Esophagus muscularis mucosa (tissue), 4 donors: Measurements from ENCODE around the gene P2RX4. TPM values are rescaled to one million over a fixed set of nuclear protein-coding genes. Genes with fewer than 3 reads are reported as not detected.

Source experiments
- DNase-seq: peaks from one replicate; pipeline ENCODE4 v3.0.0-alpha.2; 2017; ENCODE audit errors: extremely low spot score
- H3K27ac ChIP-seq, 4 donors: fragments of 200-600 bp; sonication (generic); replicated peaks in 1 of 4; 1 replicate in 3 of 4; 2 replicates in 1 of 4; pipeline ENCODE4 v1.5.1; 2016 to 2019; ENCODE audit warnings: mild to moderate bottlenecking in 1 of 4
- H3K27me3 ChIP-seq, 4 donors: fragments of 200-600 bp; sonication (generic); one replicate each; pipeline versions ENCODE4 v1.5.1 to v1.6.0; 2016 to 2019
- H3K36me3 ChIP-seq, 4 donors: fragments of 200-600 bp; sonication (generic); one replicate each; pipeline ENCODE4 v1.5.1; 2016 to 2019
- H3K4me1 ChIP-seq, 4 donors: fragments of 200-600 bp; sonication (generic); one replicate each; pipeline ENCODE4 v1.5.1; 2016 to 2019
- H3K4me3 ChIP-seq, 4 donors: fragments of 200-600 bp; sonication (generic); 1 replicate in 2 of 4; 2 replicates in 2 of 4; pipeline ENCODE4 v1.5.1; 2016 to 2019; ENCODE audit warnings: mild to moderate bottlenecking in 4 of 4, moderate library complexity in 1 of 4
- H3K9me3 ChIP-seq, 4 donors: fragments of 200-600 bp; sonication (generic); 1 replicate in 3 of 4; 2 replicates in 1 of 4; pipeline ENCODE4 v1.5.1; 2016 to 2019
- CTCF ChIP-seq, 3 experiments: fragments of 200-600 bp in 2 of 3; fragments of 450-650 bp in 1 of 3; sonication (generic) in 2 of 3; IDR thresholded peaks; one replicate each; pipeline ENCODE4 v1.5.1; 2017 to 2019; ENCODE audit warnings: antibody characterized with exemption in 3 of 3, mild to moderate bottlenecking in 2 of 3, moderate library complexity in 1 of 3
- EP300 ChIP-seq: sonication (generic); formaldehyde crosslinking; IDR thresholded peaks from one replicate; pipeline ENCODE4 v1.6.1; 2017; ENCODE audit warnings: antibody characterized with exemption
- POLR2A ChIP-seq: fragments of 450-650 bp; IDR thresholded peaks from one replicate; pipeline ENCODE4 v1.6.1; 2017; ENCODE audit warnings: antibody characterized with exemption, moderate library complexity, mild to moderate bottlenecking, low read depth
- POLR2AphosphoS5 ChIP-seq, 2 donors: sonication (generic); formaldehyde crosslinking; IDR thresholded peaks; one replicate each; pipeline ENCODE4 v1.6.1; 2017; ENCODE audit warnings: antibody characterized with exemption in 2 of 2
- WGBS: methylation state at CpG from one replicate; pipeline ENCODE4 v1.1.5; 2018; 5-methylcytosine and 5-hydroxymethylcytosine counted together
- intact Hi-C: fragments of 100-400 bp; cut with DNase I; formaldehyde crosslinking; loops from one replicate; pipeline ENCODE4 v1.15.1; 2023
- total RNA-seq, 4 donors: library from RNA; depleted of rRNA; stranded (reverse); fragments of >200 nt; gene quantifications; one replicate each; pipeline versions ENCODE4 v1.1.0 to v1.2.1, GENCODE V29; 2016

Gene P2RX4
- total RNA-seq, 4 donors from 2014 or later, result 26.8 to 41.9 (median 30.8) TPM

- H3K4me1 ChIP-seq, result peaks cover 5 to 13% (median 9%) of the 10 kb centered on the region in 4 donors
- TF ChIP-seq POLR2A, result no peak
- no peak for TF ChIP-seq POLR2AphosphoS5 (IDR thresholded peaks at IDR 0.05)
- no peak for TF ChIP-seq EP300
- no peak for TF ChIP-seq CTCF (IDR thresholded peaks at IDR 0.05)
- H3K36me3 ChIP-seq, result peaks cover 5 to 48% (median 29%) of the 10 kb centered on the region in 4 donors
- no peak overlapping the region for H3K4me3 ChIP-seq
- DNase-seq, result no peak
- intact Hi-C loops, result no loop called here
- H3K9me3 ChIP-seq, result no peaks in the 10 kb centered on the region
- H3K27me3 ChIP-seq, result no peaks in the 10 kb centered on the region
- no peak overlapping the region for H3K27ac ChIP-seq
- 91% methylated on average over 8 of the region's 8 CpGs for WGBS
These were observed 7.1 kb downstream of the P2RX4 start for GRCh38 chr12:121217063-121217462.

GRCh38 chr12:121217761-121218160 lies 7.8 kb downstream of the P2RX4 start:
- WGBS, result 82% methylated on average over 3 of the region's 5 CpGs
- H3K27me3 ChIP-seq, result no peaks in the 10 kb centered on the region
- intact Hi-C loops, result no loop called here
- DNase-seq, result no peak
- peaks cover 5 to 55% (median 34%) of the 10 kb centered on the region in 4 donors for H3K36me3 ChIP-seq
- no peak overlapping the region for H3K4me3 ChIP-seq
- peaks cover 5 to 12% (median 9%) of the 10 kb centered on the region in 4 donors for H3K4me1 ChIP-seq
- no peak overlapping the region for H3K27ac ChIP-seq
- TF ChIP-seq POLR2A, result no peak
- no peak for TF ChIP-seq EP300
- no peak for TF ChIP-seq POLR2AphosphoS5 (IDR thresholded peaks at IDR 0.05)
- no peak for TF ChIP-seq CTCF (IDR thresholded peaks at IDR 0.05)
- H3K9me3 ChIP-seq, result no peaks in the 10 kb centered on the region

- Histone ChIP-seq H3K9me3 (no peaks in the 10 kb centered on the region), H3K4me3 (no peak overlapping the region), H3K27me3 (no peaks in the 10 kb centered on the region), H3K4me1 (peaks cover 5 to 12% (median 9%) of the 10 kb centered on the region in 4 donors), H3K36me3 (peaks cover 8 to 66% (median 44%) of the 10 kb centered on the region in 4 donors), H3K27ac (no peak overlapping the region)
- no peak for DNase-seq
- 90% methylated on average over 18 of the region's 18 CpGs for WGBS
- TF ChIP-seq EP300 (no peak), POLR2A (no peak), CTCF (IDR thresholded peaks at IDR 0.05) (no peak), POLR2AphosphoS5 (IDR thresholded peaks at IDR 0.05) (no peak)
- intact Hi-C loops, result no loop called here
These were observed 8.8 kb downstream of the P2RX4 start for GRCh38 chr12:121218588-121219352.

GRCh38 chr12:121219353-121219986 lies 9.5 kb downstream of the P2RX4 start:
- Histone ChIP-seq H3K4me1 (peaks cover 5 to 10% (median 8%) of the 10 kb centered on the region in 4 donors), H3K27ac (no peak overlapping the region), H3K9me3 (no peaks in the 10 kb centered on the region), H3K36me3 (peaks cover 8 to 70% (median 47%) of the 10 kb centered on the region in 4 donors), H3K4me3 (no peak overlapping the region), H3K27me3 (no peaks in the 10 kb centered on the region)
- no peak for DNase-seq
- 94% methylated on average over 3 of the region's 3 CpGs for WGBS
- TF ChIP-seq POLR2AphosphoS5 (IDR thresholded peaks at IDR 0.05) (no peak), CTCF (IDR thresholded peaks at IDR 0.05) (no peak), EP300 (no peak), POLR2A (no peak)
- intact Hi-C loops, result no loop called here
